HG03432 (cell line): ENCODE results near the gene CSHL1.
A peak's percentile ranks its signal among the peaks of the same experiment; 100 is the strongest.
"Not testable (repeated sequence)": the region's sequence is repeated elsewhere in the genome, so short reads cannot be mapped to it uniquely, and the experiment has no call there.

Experiments
- ATAC-seq: cut with Tn5 transposase; IDR thresholded peaks from one replicate; pipeline ENCODE4 v1.9.1; 2021; ENCODE audit warnings: mild to moderate bottlenecking, moderate library complexity; ENCODE audit not compliant: unreplicated experiment

CSHL1 gene

GRCh38 chr17:63941162-63941561 is 30.1 kb upstream of the CSHL1 start:
- ATAC-seq: no peak

GRCh38 chr17:63940584-63940983 is 29.5 kb upstream of the CSHL1 start:
- no peak for ATAC-seq

- ATAC-seq: no peak
Observed at GRCh38 chr17:63939884-63940283, 28.8 kb upstream of the CSHL1 start.

GRCh38 chr17:63939401-63939800 is 28.3 kb upstream of the CSHL1 start:
- no peak for ATAC-seq

GRCh38 chr17:63937920-63938319 is 26.9 kb upstream of the CSHL1 start:
- ATAC-seq: no peak

- no peak for ATAC-seq
Observed at GRCh38 chr17:63937319-63937718, 26.3 kb upstream of the CSHL1 start.

- ATAC-seq: no peak
Observed at GRCh38 chr17:63934183-63935112, 23.4 kb upstream of the CSHL1 start.

- no peak for ATAC-seq
Observed at GRCh38 chr17:63933598-63933997, 22.5 kb upstream of the CSHL1 start.

GRCh38 chr17:63932721-63933120 is 21.7 kb upstream of the CSHL1 start:
- ATAC-seq: peak; percentile 12

- ATAC-seq: peak; percentile 83
Observed at GRCh38 chr17:63931981-63932561, 21.0 kb upstream of the CSHL1 start, which contains the start of gene CD79B. TSS of gene CD79B (minus strand) at chr17:63932331. CDS start at chr17:63932261, 70 bp downstream.

- ATAC-seq: no peak
Observed at GRCh38 chr17:63930951-63931575, 20.0 kb upstream of the CSHL1 start.

GRCh38 chr17:63929860-63930766 is 19.1 kb upstream of the CSHL1 start:
- no peak for ATAC-seq

- ATAC-seq: no peak
Observed at GRCh38 chr17:63928966-63929695, 18.1 kb upstream of the CSHL1 start.

GRCh38 chr17:63928172-63928666 is 17.2 kb upstream of the CSHL1 start:
- no peak for ATAC-seq

GRCh38 chr17:63927464-63928171 is 16.6 kb upstream of the CSHL1 start:
- no peak for ATAC-seq

GRCh38 chr17:63926164-63926563 is 15.1 kb upstream of the CSHL1 start:
- no peak for ATAC-seq

GRCh38 chr17:63925615-63926014 is 14.6 kb upstream of the CSHL1 start:
- no peak for ATAC-seq

GRCh38 chr17:63922402-63922801 is 11.3 kb upstream of the CSHL1 start:
- peak; percentile 51 for ATAC-seq

- not testable (repeated sequence) for ATAC-seq
Observed at GRCh38 chr17:63920779-63921178, 9.7 kb upstream of the CSHL1 start.
